IPS-15b (cell line): ENCODE data around the gene CD33.

Source experiments
- H3K27me3 ChIP-seq: one replicate; pipeline ENCODE4 v1.6.1; 2013; ENCODE audit warnings: low read length; ENCODE audit not compliant: control insufficient read depth, insufficient read depth
- H3K36me3 ChIP-seq: one replicate; pipeline ENCODE4 v1.6.1; 2013; ENCODE audit warnings: low read length; ENCODE audit not compliant: control insufficient read depth, insufficient read depth
- H3K4me1 ChIP-seq: one replicate; pipeline ENCODE4 v1.6.1; 2013; ENCODE audit warnings: mild to moderate bottlenecking, low read length; ENCODE audit not compliant: control insufficient read depth, insufficient read depth
- H3K4me3 ChIP-seq: one replicate; pipeline ENCODE4 v1.5.1; 2013; ENCODE audit warnings: low read depth, low read length
- H3K9ac ChIP-seq: one replicate; pipeline ENCODE4 v1.6.1; 2013; ENCODE audit warnings: low read depth, mild to moderate bottlenecking, low read length
- H3K9me3 ChIP-seq: one replicate; pipeline ENCODE4 v1.6.1; 2013; ENCODE audit warnings: mild to moderate bottlenecking, low read length; ENCODE audit not compliant: control insufficient read depth, insufficient read depth

CD33 gene

GRCh38 chr19:51272183-51272810 is 47.4 kb downstream of the CD33 start:
- Histone ChIP-seq H3K9ac (no peak overlapping the region), H3K4me1 (no peaks in the 10 kb centered on the region), H3K36me3 (no peaks in the 10 kb centered on the region), H3K27me3 (no peaks in the 10 kb centered on the region), H3K4me3 (no peak overlapping the region), H3K9me3 (no peaks in the 10 kb centered on the region)

DNA sequence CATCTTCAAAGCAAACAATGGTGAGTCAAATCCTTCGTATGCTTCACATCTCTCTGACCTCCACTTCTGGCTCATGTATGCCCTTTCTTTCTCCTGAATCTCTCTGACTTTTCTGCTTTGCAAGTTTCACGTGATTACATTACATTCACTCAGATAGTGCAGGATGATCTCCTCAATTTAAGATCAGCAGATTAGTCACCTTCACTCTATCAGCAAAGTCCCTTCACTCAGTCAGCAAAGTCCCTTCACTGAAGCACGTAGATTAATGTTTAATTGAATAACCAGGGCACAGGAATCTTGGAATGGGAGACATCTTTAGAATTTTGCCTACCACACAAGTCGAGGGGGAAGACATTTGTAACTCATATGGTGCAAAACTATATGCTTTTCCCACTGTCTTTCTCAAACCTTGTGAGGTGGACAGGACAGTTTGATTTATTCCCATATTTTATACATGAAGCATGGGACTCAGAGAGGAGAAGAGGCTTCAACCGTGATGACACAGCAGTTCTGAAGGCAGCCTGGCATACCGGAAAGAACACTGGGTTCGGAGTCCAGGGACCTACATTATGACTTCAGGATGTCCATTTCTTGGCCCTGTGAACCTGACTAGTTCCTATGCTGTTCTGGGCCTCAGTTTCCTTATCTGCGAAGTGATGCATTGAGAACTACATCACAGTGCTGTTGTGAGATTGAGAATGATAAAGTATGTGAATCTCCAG is 49.3 kb downstream of the CD33 start:
- Histone ChIP-seq H3K4me3 (no peak overlapping the region), H3K27me3 (no peaks in the 10 kb centered on the region), H3K9me3 (no peaks in the 10 kb centered on the region), H3K4me1 (no peaks in the 10 kb centered on the region), H3K36me3 (no peaks in the 10 kb centered on the region), H3K9ac (no peak overlapping the region)

GRCh38 chr19:51277112-51277511 is 52.2 kb downstream of the CD33 start:
- Histone ChIP-seq H3K36me3 (no peaks in the 10 kb centered on the region), H3K4me1 (no peaks in the 10 kb centered on the region), H3K9me3 (no peaks in the 10 kb centered on the region), H3K27me3 (no peaks in the 10 kb centered on the region), H3K4me3 (no peak overlapping the region), H3K9ac (no peak overlapping the region)

- H3K36me3 ChIP-seq = no peaks in the 10 kb centered on the region
- H3K9ac ChIP-seq = no peak overlapping the region
- no peaks in the 10 kb centered on the region for H3K27me3 ChIP-seq
- H3K4me1 ChIP-seq = no peaks in the 10 kb centered on the region
- no peak overlapping the region for H3K4me3 ChIP-seq
- H3K9me3 ChIP-seq = no peaks in the 10 kb centered on the region
Observed at GRCh38 chr19:51282335-51282734, 57.5 kb downstream of the CD33 start.

DNA sequence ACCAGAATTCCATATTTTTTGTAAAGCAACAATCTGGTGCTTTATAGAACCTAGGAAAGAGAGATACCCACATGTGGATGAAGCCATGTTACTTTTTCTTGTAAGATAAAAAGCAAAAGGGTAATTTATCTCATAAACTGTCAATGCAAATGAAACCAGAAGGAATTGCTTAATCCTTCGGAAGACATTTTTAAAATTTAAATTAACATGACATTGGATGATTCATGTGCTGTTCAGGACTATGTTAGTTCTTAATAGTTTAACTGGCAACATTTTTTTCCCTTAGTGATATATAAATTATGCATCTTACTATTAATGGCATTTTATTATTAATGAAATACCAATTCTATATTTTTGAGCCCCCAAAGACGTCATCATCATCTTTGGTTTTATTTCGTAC is 60.8 kb downstream of the CD33 start:
- Histone ChIP-seq H3K9ac (no peak overlapping the region), H3K9me3 (no peaks in the 10 kb centered on the region), H3K4me1 (no peaks in the 10 kb centered on the region), H3K27me3 (no peaks in the 10 kb centered on the region), H3K4me3 (no peak overlapping the region), H3K36me3 (no peaks in the 10 kb centered on the region)
